Femur (tissue), 1 donor: ENCODE data around the gene AFP.

Experiments used
- DNase-seq: peaks from one replicate; pipeline ENCODE4 v3.0.0-alpha.2; 2017

AFP gene

DNA sequence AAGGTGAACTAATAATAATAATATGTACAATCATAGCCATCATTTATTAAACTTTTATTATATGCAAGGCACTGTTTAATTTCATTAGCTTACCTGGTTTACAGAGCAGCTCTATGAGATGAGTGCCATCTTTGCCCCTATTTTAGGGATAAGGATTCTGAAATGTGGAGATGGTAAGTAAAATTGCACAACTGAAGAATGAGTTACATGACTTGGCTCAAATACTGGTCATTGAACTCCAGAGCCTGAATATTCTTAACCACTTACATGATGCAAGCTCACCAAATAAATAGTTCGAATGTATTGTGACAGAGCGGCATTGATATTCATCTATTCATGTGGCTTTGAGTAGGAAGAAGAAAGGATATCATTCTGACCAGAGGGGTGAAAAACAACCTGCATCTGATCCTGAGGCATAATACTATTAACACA is 20.2 kb upstream of the AFP start:
- DNase-seq, result no peak

DNA sequence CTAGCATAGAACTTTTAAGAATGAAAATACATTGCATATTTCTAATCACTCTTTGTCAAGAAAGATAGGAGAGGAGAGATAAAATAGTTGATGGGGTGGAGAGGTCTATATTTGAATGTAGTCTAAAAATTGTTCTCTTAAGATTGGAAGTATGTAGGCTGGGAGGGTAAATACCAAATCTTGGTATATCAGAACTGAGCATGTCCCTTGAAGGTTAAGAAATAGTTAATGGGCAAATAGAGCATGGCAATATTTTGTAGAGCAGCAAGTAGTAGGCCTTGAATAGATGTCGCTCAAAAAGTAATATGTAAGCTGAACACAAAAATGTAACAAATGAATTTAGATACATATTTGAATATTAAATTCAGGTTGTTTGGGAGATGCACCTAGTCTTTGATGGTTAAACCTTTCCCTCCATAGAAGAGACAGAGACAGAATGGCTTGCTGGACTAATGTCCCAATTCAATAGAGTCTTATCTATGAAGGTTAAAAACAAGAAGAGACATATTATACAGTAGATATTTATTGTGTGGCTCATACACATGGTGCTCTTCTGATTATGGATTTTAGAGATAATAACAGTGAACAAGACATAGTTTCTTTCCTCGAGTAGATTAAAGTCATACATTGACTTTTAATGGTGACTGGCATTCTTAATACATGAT is 19.5 kb upstream of the AFP start:
- DNase-seq, result no peak

DNA sequence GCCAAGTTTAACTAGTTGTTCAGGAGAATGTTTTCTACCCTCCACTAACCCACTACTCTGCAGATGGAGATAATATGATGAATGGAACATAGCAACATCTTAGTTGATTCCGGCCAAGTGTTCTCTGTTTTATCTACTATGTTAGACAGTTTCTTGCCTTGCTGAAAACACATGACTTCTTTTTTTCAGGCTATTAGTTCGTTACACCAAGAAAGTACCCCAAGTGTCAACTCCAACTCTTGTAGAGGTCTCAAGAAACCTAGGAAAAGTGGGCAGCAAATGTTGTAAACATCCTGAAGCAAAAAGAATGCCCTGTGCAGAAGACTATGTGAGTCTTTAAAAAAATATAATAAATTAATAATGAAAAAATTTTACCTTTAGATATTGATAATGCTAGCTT is 18.7 kb upstream of the AFP start:
- no peak for DNase-seq

GRCh38 chr4:73417973-73418372 is 18.0 kb upstream of the AFP start:
- DNase-seq, result no peak

- DNase-seq, result no peak
Measured at GRCh38 chr4:73418677-73419076, 17.3 kb upstream of the AFP start.

DNA sequence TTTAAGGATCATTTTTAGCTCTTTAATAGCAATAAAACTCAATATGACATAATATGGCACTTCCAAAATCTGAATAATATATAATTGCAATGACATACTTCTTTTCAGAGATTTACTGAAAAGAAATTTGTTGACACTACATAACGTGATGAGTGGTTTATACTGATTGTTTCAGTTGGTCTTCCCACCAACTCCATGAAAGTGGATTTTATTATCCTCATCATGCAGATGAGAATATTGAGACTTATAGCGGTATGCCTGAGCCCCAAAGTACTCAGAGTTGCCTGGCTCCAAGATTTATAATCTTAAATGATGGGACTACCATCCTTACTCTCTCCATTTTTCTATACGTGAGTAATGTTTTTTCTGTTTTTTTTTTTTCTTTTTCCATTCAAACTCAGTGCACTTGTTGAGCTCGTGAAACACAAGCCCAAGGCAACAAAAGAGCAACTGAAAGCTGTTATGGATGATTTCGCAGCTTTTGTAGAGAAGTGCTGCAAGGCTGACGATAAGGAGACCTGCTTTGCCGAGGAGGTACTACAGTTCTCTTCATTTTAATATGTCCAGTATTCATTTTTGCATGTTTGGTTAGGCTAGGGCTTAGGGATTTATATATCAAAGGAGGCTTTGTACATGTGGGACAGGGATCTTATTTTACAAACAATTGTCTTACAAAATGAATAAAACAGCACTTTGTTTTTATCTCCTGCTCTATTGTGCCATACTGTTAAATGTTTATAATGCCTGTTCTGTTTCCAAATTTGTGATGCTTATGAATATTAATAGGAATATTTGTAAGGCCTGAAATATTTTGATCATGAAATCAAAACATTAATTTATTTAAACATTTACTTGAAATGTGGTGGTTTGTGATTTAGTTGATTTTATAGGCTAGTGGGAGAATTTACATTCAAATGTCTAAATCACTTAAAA is 16.6 kb upstream of the AFP start:
- no peak for DNase-seq

DNA sequence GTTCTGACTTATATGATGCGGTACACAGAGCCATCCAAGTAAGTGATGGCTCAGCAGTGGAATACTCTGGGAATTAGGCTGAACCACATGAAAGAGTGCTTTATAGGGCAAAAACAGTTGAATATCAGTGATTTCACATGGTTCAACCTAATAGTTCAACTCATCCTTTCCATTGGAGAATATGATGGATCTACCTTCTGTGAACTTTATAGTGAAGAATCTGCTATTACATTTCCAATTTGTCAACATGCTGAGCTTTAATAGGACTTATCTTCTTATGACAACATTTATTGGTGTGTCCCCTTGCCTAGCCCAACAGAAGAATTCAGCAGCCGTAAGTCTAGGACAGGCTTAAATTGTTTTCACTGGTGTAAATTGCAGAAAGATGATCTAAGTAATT is 15.4 kb upstream of the AFP start:
- DNase-seq, result no peak

DNA sequence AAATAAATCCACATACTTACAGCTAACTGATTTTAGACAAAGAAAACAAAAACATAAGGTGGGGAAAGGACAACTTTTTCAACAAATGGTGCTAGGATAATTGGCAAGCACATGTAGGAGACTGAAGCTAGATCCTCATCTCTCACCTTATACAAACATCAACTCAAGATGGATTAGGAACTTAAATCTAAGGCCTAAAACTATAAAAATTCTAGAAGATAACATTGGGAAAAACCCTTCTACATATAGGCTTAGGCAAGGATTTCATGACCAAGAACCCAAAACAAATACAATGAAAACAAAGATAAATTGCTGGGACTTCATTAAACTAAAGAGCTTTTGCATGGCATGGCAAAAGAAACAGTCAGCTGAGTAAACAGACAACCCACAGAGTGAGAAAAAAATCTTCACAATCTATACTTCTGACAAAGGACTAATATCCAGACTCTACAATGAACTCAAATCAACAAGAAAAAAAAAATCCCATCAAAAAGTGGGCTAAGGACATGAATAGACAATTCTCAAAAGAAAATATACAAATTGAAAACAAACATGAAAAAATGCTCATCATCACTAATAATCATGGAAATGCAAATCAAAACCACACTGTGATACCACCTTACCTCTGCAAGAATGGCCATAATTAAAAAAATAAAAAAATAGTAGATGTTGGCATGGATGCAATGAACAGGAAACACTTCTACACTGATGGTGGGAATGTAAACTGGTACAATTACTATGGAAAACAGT is 14.1 kb upstream of the AFP start:
- no peak for DNase-seq

DNA sequence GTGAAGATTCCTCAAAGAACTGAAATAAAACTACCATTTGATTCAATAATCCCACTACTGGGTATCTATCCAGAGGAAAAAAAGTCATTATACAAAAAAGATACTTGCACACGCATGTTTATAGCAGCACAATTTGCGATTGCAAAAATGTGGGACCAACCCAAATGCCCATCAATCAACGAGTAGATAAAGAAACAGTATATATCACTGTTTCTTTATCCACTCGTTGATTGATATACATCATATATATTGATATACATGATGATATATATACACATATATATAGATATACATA is 13.6 kb upstream of the AFP start:
- no peak for DNase-seq

DNA sequence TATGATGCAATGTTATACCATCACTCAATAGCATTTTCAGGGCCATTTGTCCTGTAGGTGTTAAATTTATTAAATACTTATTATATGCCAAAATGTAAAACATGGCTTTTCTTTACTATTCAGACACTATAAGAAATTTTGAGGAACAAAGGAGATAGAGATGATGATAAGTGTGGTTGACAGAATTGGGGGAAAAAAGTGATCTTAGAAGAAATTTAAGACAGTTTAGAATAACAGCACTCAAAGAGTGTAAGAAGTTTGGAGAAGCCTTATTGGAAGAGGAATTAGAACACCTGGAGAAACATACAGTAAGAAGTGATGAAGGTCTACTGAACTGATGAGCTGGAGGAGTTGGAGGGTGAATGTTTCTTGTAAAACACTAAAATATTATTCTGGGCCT is 12.8 kb upstream of the AFP start:
- DNase-seq, result no peak

DNA sequence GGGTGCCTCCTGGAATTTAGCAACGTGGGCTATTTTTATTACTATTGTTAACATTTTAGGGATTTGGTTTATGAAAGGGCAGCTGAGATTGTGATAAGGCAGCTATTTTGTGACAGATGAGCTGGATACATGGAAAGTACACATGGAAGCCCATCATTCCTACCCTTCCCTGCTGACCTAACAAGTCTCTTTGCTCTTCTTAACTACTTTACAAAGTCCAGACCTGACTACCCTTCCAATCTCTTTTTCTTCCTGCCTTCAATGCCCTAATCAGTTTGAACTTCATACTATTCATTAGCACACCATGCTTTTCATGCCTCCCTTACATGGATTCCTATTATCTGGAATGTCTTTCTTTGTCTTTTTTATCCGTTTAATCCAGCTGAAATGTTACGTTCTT is 9.4 kb upstream of the AFP start:
- no peak for DNase-seq

GRCh38 chr4:73429118-73429517 is 6.9 kb upstream of the AFP start:
- DNase-seq, result no peak

DNA sequence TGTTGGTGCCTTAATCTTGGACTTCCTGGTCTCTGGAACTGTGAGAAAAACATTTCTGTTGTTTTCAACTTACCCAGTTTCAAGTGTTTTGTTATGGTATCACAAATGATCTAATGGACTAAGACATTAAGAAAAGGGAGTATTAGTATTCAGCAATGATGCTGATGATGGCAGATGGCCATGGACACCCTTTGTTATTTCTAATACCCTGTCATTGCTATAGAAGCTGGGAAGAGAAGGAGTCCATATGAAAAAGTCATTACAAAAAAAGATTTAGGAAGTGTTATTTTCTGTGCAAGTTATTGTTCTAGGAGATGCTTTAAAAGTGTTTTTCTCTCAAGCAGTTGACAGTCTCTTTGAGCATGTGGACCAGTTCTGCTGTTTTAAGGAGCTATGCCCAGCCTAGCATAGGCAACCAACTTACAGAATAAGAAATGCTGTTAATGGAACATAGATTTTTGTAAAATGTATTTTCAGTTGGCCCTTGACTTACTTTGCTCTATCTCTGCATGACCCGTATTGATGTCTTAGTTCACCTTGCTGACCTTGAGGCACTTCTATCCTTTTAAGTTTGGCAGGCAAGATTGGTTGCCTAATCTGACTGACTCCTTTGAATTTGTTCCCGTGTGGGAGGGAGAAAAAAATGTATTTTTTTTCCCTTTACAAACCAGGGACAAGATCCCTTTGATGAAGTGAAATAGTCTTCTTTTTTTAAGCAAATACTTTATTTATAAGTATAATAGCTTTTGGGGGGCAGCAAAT is 6.0 kb upstream of the AFP start:
- no peak for DNase-seq

DNA sequence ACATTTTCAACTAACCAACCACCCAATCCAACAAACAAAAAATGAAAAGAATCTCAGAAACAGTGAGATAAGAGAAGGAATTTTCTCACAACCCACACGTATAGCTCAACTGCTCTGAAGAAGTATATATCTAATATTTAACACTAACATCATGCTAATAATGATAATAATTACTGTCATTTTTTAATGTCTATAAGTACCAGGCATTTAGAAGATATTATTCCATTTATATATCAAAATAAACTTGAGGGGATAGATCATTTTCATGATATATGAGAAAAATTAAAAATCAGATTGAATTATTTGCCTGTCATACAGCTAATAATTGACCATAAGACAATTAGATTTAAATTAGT is 4.2 kb upstream of the AFP start:
- DNase-seq, result no peak

- no peak for DNase-seq
Measured at GRCh38 chr4:73432169-73433000, 3.6 kb upstream of the AFP start.

- no peak for DNase-seq
Measured at GRCh38 chr4:73433140-73433539, 2.9 kb upstream of the AFP start.

GRCh38 chr4:73434311-73434710 is 1.7 kb upstream of the AFP start:
- DNase-seq, result no peak

GRCh38 chr4:73436674-73437557 is 895 bp downstream of the AFP start:
- DNase-seq, result no peak

DNA sequence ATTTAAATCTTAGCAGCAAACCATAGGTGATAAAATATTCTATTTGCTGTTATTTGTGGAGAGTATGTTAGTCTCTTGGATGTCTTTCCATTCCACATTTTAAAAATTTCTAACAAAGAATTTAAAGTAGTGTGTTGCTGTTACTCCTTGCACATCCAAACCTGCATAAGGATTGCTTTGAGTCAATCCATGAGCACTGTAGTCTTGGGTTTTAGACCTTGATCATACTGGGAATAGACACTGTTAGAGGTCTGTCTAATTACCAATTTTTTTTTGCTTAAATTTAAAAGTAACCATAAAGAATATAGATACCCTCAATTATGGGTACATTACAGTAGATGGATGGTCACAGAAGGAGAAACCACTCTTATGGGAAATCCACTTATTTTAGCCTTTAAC is 1.5 kb downstream of the AFP start:
- DNase-seq, result no peak

- DNase-seq, result no peak
Measured at GRCh38 chr4:73438048-73438447, 2.0 kb downstream of the AFP start.

GRCh38 chr4:73438582-73439215 is 2.7 kb downstream of the AFP start:
- no peak for DNase-seq
